DND-41 (cell line): ENCODE results near the gene OLFML2A.

Experiments
- ATAC-seq: fragments of 200-7000 bp; cut with Tn5 transposase; 3 replicates; pipeline ENCODE4 v1.9.1; 2021; ENCODE audit warnings: low read depth; ENCODE audit not compliant: insufficient read depth
- DNase-seq: peaks from one replicate; pipeline ENCODE4 v3.0.0-alpha.2; 2020
- H2AFZ ChIP-seq: 2 replicates; pipeline ENCODE4 v1.6.0; 2012; ENCODE audit warnings: low read depth, low read length
- H3K27ac ChIP-seq: 2 replicates; pipeline ENCODE4 v1.5.1; 2012; ENCODE audit warnings: low read length, inconsistent platforms
- H3K27me3 ChIP-seq: fragments of 200-600 bp; sonication (generic); 2 replicates; pipeline ENCODE4 v1.6.0; 2012; ENCODE audit warnings: low read length, mild to moderate bottlenecking, inconsistent platforms; ENCODE audit not compliant: insufficient read depth, poor library complexity
- H3K36me3 ChIP-seq: 2 replicates; pipeline ENCODE4 v1.5.1; 2012; ENCODE audit warnings: low read length, inconsistent platforms; ENCODE audit not compliant: insufficient read depth
- H3K4me1 ChIP-seq: 2 replicates; pipeline ENCODE4 v1.5.1; 2012; ENCODE audit warnings: mild to moderate bottlenecking, low read length; ENCODE audit not compliant: insufficient read depth
- H3K4me2 ChIP-seq: 2 replicates; pipeline ENCODE4 v1.6.0; 2012; ENCODE audit warnings: mild to moderate bottlenecking, moderate library complexity, low read length, inconsistent platforms; ENCODE audit not compliant: insufficient read depth
- H3K4me3 ChIP-seq, 2 experiments: fragments of 200-600 bp in 1 of 2; shearing (Covaris generic) in 1 of 2; 2 replicates each; pipeline ENCODE4 v1.5.1; 2012 to 2016; ENCODE audit warnings: inconsistent platforms in 2 of 2, low read length in 2 of 2, mild to moderate bottlenecking in 2 of 2, low read depth in 1 of 2, moderate library complexity in 1 of 2
- H3K79me2 ChIP-seq: 2 replicates; pipeline ENCODE4 v1.6.0; 2012; ENCODE audit warnings: low read length, inconsistent platforms; ENCODE audit not compliant: insufficient read depth
- H3K9ac ChIP-seq: 2 replicates; pipeline ENCODE4 v1.6.0; 2012; ENCODE audit warnings: low read depth, mild to moderate bottlenecking, inconsistent platforms, low read length, moderate library complexity
- H3K9me3 ChIP-seq: 2 replicates; pipeline ENCODE4 v1.5.1; 2012; ENCODE audit warnings: low read length, moderate library complexity, mild to moderate bottlenecking, inconsistent platforms; ENCODE audit not compliant: insufficient read depth, severe bottlenecking
- H4K20me1 ChIP-seq: 2 replicates; pipeline ENCODE4 v1.6.0; 2012; ENCODE audit warnings: low read length; ENCODE audit not compliant: insufficient read depth
- CTCF ChIP-seq: IDR thresholded peaks from 2 replicates; pipeline ENCODE4 v1.5.1; 2012; ENCODE audit warnings: borderline replicate concordance, low read length, moderate library complexity, mild to moderate bottlenecking; ENCODE audit not compliant: poor library complexity, severe bottlenecking; ENCODE audit errors: extremely low read depth
- EZH2 ChIP-seq: IDR thresholded peaks from 3 replicates; pipeline ENCODE4 v1.6.1; 2012; ENCODE audit warnings: borderline replicate concordance, low read depth, mild to moderate bottlenecking, moderate library complexity, low read length, inconsistent platforms; ENCODE audit not compliant: severe bottlenecking

Gene OLFML2A

DNA sequence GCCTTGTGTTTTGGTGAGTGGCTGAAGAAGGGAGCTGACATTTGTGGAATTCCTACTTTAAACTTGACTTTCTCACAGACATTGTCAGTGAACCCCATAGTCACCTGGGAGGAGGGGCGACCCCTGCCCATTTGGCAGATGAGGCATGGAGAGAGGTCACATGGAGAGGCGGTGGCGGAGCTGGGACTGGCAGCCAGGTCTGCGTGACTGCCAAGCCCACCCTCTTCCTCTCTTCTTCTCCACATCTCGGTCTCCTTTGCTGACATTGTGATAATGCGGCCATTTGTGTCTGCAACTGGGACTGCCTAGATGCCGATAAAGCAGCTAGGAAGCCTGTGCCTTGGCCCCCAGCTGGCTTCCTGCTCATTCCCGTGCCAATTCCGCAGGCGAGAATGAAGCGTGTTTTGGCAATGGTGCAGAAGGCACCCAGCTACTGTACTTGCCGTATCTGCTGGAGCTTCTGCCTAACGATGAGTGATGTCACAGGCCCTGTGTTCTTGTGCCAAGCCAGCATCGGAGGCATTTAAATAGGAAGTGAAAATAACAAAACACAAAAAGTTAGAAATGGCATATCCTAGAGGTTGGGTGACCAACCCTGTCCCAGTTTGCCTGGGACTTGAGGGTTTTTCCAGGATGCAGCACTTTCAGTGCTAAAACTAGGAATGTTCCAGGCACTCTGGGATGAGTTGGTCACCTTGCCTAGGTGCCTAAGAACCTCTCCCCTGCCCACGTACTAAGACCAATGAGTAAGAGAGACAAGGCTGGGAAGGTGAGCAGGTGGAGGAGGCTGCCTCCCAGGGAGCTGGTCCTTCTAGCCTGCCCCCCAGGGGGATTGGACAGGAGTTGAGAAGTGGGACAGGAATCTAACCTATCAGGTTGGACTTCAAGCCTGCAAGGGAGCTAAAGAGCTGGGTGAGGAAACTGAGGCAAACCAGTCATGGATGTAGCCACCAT lies 23.6 kb downstream of the OLFML2A start:
- no peak overlapping the region for H2AFZ ChIP-seq
- no peak overlapping the region for H3K27ac ChIP-seq
- DNase-seq: no peak
- H3K9ac ChIP-seq: no peak overlapping the region
- H3K9me3 ChIP-seq: no peaks in the 10 kb centered on the region
- no peak overlapping the region for H3K4me3 ChIP-seq
- no peak for ATAC-seq
- no peaks in the 10 kb centered on the region for H3K79me2 ChIP-seq
- no peaks in the 10 kb centered on the region for H4K20me1 ChIP-seq
- H3K27me3 ChIP-seq: peaks cover 3% of the 10 kb centered on the region
- no peak overlapping the region for H3K4me2 ChIP-seq
- no peaks in the 10 kb centered on the region for H3K4me1 ChIP-seq
- TF ChIP-seq CTCF (no peak), EZH2 (no peak)
- H3K36me3 ChIP-seq: no peaks in the 10 kb centered on the region

GRCh38 chr9:124801356-124801755 lies 24.4 kb downstream of the OLFML2A start:
- TF ChIP-seq EZH2 (no peak), CTCF (no peak)
- Histone ChIP-seq H3K4me2 (no peak overlapping the region), H3K27ac (no peak overlapping the region), H4K20me1 (no peaks in the 10 kb centered on the region), H3K4me1 (no peaks in the 10 kb centered on the region), H3K79me2 (no peaks in the 10 kb centered on the region), H3K9me3 (no peaks in the 10 kb centered on the region), H3K27me3 (peaks cover 3% of the 10 kb centered on the region), H3K36me3 (no peaks in the 10 kb centered on the region), H2AFZ (no peak overlapping the region), H3K9ac (no peak overlapping the region), H3K4me3 (no peak overlapping the region)
- ATAC-seq (no peak), DNase-seq (no peak)

DNA sequence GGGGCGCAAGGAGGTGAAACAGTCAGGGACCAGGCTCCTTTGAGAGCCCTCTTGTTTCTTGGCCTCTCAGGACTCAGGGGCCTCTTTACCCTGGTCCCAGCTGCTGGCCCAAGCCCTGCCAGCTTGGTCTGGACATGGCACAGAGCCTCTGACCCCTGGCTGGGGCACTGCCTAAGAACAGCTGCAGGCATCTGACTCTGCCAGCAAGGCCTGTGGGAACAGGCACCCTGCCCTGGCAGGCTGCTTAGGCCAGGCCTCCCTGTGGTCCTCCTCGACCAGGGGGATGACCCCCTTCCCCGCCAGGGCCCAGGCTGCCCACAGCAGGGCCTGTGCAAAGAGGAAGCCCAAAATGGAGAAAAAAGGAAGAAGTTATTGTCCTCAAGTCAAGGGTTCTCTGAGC lies 25.5 kb downstream of the OLFML2A start:
- Histone ChIP-seq H3K4me1 (no peaks in the 10 kb centered on the region), H3K9me3 (no peaks in the 10 kb centered on the region), H4K20me1 (no peaks in the 10 kb centered on the region), H3K27me3 (peaks cover 3% of the 10 kb centered on the region), H3K4me3 (no peak overlapping the region), H3K79me2 (no peaks in the 10 kb centered on the region), H3K9ac (no peak overlapping the region), H3K36me3 (no peaks in the 10 kb centered on the region), H3K27ac (no peak overlapping the region), H2AFZ (no peak overlapping the region), H3K4me2 (no peak overlapping the region)
- ATAC-seq (no peak), DNase-seq (no peak)
- no peak for TF ChIP-seq CTCF
- TF ChIP-seq EZH2: no peak
